ENCODE results near the gene CD300LF. TPM values are rescaled to one million over a fixed set of nuclear protein-coding genes. Genes with fewer than 3 reads are reported as not detected.

CD300LF gene
- total RNA-seq, 1 donor from 2014 or later, result not detected

DNA sequence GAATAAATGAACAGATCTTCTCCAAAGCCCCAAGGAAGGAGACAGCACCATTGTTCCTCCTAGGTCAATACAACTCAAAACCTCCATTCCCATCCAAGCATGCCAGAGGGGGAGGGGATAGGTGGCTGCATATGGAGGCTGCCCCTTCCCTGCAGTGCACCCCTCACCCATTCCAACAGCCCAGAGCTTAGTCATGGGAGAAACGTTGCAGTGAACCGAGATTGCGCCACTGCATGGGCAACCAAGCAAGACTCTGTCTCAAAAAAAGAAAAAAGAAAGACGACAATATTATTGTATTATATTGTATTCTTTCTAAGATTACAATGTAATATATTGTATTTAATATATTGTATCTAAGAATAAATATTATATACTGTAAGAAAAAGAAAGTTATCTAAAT is 52.8 kb downstream of the CD300LF start:
- TF ChIP-seq, protein P1, sequence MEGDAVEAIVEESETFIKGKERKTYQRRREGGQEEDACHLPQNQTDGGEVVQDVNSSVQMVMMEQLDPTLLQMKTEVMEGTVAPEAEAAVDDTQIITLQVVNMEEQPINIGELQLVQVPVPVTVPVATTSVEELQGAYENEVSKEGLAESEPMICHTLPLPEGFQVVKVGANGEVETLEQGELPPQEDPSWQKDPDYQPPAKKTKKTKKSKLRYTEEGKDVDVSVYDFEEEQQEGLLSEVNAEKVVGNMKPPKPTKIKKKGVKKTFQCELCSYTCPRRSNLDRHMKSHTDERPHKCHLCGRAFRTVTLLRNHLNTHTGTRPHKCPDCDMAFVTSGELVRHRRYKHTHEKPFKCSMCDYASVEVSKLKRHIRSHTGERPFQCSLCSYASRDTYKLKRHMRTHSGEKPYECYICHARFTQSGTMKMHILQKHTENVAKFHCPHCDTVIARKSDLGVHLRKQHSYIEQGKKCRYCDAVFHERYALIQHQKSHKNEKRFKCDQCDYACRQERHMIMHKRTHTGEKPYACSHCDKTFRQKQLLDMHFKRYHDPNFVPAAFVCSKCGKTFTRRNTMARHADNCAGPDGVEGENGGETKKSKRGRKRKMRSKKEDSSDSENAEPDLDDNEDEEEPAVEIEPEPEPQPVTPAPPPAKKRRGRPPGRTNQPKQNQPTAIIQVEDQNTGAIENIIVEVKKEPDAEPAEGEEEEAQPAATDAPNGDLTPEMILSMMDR (IDR thresholded peaks at IDR 0.05; ENCODE audit: partially characterized antibody, unreplicated experiment), result no peak
- Mint-ChIP-seq H3K36me3 (ENCODE audit: unreplicated experiment) (no peaks in the 10 kb centered on the region), H3K27me3 (ENCODE audit: unreplicated experiment) (peaks cover 8% of the 10 kb centered on the region), H3K9me3 (ENCODE audit: unreplicated experiment) (no peaks in the 10 kb centered on the region), H3K4me1 (ENCODE audit: low read depth, unreplicated experiment) (peaks cover 5% of the 10 kb centered on the region), H3K27ac (ENCODE audit: unreplicated experiment) (no peak overlapping the region), H3K4me3 (ENCODE audit: unreplicated experiment) (no peak overlapping the region)
- DNase-seq, result no peak

DNA sequence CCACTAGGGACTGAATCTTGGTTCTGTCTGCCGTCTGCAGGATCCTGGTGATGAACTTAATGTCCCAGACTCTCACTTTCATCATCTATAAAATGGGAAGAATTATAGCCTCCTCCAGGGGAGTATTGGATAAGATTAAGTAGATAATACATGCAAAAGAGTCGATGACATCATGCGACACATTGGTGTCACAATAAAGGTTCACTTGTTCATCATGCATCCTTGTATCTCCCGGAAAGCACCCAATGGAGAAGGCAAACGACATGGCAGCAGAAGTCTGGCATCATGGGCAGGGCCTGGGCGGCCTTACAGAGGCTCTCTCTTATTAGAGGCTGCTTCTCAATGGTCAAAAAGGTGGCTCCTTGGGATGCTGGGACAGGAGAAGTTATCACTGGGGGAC is 54.1 kb downstream of the CD300LF start:
- Mint-ChIP-seq H3K36me3 (ENCODE audit: unreplicated experiment) (no peaks in the 10 kb centered on the region), H3K9me3 (ENCODE audit: unreplicated experiment) (no peaks in the 10 kb centered on the region), H3K4me1 (ENCODE audit: low read depth, unreplicated experiment) (peaks cover 9% of the 10 kb centered on the region), H3K27ac (ENCODE audit: unreplicated experiment) (no peak overlapping the region), H3K27me3 (ENCODE audit: unreplicated experiment) (peaks cover 8% of the 10 kb centered on the region), H3K4me3 (ENCODE audit: unreplicated experiment) (no peak overlapping the region)
- TF ChIP-seq, protein P1 (IDR thresholded peaks at IDR 0.05; ENCODE audit: partially characterized antibody, unreplicated experiment), result no peak
- no peak for DNase-seq

DNA sequence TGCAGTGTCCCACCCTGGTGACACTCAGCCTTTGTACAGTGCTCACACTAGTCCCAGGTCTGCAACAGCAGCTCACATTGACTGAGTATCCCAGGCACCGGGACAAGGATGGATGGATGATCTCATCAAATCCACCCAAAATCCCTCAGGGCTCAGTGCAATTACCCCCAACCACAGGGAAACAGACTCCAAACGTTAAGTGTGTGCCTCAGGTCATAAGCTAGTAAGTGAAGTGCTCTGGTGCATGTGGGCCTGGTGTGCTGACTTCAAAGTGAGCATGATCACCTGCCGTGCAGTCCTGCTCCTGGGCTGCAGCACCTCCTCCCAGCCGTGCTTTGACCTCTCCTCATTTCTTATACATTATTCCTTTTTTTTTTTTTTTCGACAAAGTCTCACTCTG is 58.0 kb downstream of the CD300LF start:
- no peak overlapping the region for H3K4me3 Mint-ChIP-seq (ENCODE audit: unreplicated experiment)
- H3K27ac Mint-ChIP-seq (ENCODE audit: unreplicated experiment), result no peak overlapping the region
- H3K27me3 Mint-ChIP-seq (ENCODE audit: unreplicated experiment), result peaks cover 7% of the 10 kb centered on the region
- TF ChIP-seq, protein P1 (IDR thresholded peaks at IDR 0.05; ENCODE audit: partially characterized antibody, unreplicated experiment), result no peak
- H3K36me3 Mint-ChIP-seq (ENCODE audit: unreplicated experiment), result no peaks in the 10 kb centered on the region
- DNase-seq, result no peak
- peaks cover 7% of the 10 kb centered on the region for H3K4me1 Mint-ChIP-seq (ENCODE audit: low read depth, unreplicated experiment)
- no peaks in the 10 kb centered on the region for H3K9me3 Mint-ChIP-seq (ENCODE audit: unreplicated experiment)

DNA sequence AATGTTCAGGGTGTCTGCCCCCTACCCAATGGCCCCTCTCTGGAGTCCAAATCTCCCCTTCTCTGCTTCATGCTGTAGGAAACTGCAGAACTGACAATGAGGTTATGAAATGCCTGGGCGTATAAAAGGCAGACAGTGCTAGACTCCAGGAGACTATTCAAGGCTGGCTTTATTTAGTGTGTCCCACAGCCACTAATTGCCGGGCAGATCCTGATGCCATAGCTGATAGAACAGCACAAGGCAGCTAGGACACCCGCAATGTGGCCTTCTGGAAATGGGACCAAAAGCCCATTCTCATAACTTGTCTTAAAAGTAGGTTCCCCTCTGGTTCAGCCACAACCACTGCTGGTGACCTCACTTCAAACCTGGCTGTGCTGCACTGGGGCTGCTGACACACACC is 60.7 kb downstream of the CD300LF start:
- DNase-seq, result no peak
- Mint-ChIP-seq H3K4me1 (ENCODE audit: low read depth, unreplicated experiment) (peaks cover 4% of the 10 kb centered on the region), H3K9me3 (ENCODE audit: unreplicated experiment) (no peaks in the 10 kb centered on the region), H3K4me3 (ENCODE audit: unreplicated experiment) (no peak overlapping the region), H3K27ac (ENCODE audit: unreplicated experiment) (no peak overlapping the region), H3K27me3 (ENCODE audit: unreplicated experiment) (peaks cover 4% of the 10 kb centered on the region), H3K36me3 (ENCODE audit: unreplicated experiment) (no peaks in the 10 kb centered on the region)
- TF ChIP-seq, protein P1 (IDR thresholded peaks at IDR 0.05; ENCODE audit: partially characterized antibody, unreplicated experiment), result no peak

DNA sequence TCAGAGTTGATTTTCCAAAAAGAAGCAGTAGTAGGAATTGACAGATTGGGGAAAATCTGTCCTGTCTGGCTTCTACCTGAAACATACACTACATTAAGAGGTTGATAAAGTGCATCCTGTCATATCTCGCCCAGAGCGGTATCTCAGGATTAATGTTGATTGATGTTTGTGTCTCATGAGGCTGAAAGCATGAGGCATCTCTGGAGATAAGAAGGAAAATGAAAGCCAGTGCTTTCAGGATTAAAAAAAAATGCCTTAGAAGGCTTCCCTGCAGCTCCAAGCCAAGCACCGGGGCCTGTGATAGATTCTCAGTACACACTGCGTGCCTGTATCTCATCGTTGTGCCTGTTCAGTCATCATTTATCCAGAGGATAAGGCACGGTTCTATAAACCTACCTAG is 62.8 kb downstream of the CD300LF start:
- H3K9me3 Mint-ChIP-seq (ENCODE audit: unreplicated experiment), result no peaks in the 10 kb centered on the region
- no peak overlapping the region for H3K27ac Mint-ChIP-seq (ENCODE audit: unreplicated experiment)
- TF ChIP-seq, protein P1 (IDR thresholded peaks at IDR 0.05; ENCODE audit: partially characterized antibody, unreplicated experiment), result no peak
- H3K4me3 Mint-ChIP-seq (ENCODE audit: unreplicated experiment), result no peak overlapping the region
- H3K36me3 Mint-ChIP-seq (ENCODE audit: unreplicated experiment), result no peaks in the 10 kb centered on the region
- no peak for DNase-seq
- H3K4me1 Mint-ChIP-seq (ENCODE audit: low read depth, unreplicated experiment), result peaks cover 4% of the 10 kb centered on the region
- H3K27me3 Mint-ChIP-seq (ENCODE audit: unreplicated experiment), result peaks cover 2% of the 10 kb centered on the region
